ENCODE results near the gene MEST. TPM values are rescaled to one million over a fixed set of nuclear protein-coding genes. Genes with fewer than 3 reads are reported as not detected.

The MEST gene
- total and polyA plus RNA-seq, 2 of the 13 experiments (the other 11 are each of a cell fraction or from before 2014, with no cell fraction given): 49.5 to 54.6 TPM

DNA sequence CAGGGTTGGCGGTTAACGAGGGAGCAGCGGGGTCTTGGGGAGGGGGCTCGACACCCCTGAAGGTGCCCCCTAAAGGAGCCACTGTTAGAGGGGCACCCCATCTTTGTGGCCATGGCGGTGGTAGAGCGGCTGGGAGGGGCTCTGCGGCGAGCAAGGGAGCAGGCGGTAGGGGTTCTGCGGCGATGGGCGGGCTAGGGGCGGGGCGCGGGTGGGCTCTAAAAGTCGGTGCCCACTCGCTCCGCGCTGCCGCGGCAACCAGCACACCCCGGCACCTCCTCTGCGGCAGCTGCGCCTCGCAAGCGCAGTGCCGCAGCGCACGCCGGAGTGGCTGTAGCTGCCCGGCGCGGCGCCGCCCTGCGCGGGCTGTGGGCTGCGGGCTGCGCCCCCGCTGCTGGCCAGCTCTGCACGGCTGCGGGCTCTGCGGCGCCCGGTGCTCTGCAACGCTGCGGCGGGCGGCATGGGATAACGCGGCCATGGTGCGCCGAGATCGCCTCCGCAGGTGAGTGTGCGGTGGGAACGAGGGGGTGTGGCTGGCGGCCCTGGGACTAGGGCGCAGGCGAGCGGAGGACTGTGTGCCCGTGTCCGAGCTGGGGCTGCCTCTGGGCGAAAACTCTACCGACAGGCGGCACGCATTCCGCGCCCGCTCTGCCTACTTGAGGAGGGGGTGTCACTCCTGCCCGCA, at the start of gene MEST (continued):
- TF ChIP-seq, protein P1, sequence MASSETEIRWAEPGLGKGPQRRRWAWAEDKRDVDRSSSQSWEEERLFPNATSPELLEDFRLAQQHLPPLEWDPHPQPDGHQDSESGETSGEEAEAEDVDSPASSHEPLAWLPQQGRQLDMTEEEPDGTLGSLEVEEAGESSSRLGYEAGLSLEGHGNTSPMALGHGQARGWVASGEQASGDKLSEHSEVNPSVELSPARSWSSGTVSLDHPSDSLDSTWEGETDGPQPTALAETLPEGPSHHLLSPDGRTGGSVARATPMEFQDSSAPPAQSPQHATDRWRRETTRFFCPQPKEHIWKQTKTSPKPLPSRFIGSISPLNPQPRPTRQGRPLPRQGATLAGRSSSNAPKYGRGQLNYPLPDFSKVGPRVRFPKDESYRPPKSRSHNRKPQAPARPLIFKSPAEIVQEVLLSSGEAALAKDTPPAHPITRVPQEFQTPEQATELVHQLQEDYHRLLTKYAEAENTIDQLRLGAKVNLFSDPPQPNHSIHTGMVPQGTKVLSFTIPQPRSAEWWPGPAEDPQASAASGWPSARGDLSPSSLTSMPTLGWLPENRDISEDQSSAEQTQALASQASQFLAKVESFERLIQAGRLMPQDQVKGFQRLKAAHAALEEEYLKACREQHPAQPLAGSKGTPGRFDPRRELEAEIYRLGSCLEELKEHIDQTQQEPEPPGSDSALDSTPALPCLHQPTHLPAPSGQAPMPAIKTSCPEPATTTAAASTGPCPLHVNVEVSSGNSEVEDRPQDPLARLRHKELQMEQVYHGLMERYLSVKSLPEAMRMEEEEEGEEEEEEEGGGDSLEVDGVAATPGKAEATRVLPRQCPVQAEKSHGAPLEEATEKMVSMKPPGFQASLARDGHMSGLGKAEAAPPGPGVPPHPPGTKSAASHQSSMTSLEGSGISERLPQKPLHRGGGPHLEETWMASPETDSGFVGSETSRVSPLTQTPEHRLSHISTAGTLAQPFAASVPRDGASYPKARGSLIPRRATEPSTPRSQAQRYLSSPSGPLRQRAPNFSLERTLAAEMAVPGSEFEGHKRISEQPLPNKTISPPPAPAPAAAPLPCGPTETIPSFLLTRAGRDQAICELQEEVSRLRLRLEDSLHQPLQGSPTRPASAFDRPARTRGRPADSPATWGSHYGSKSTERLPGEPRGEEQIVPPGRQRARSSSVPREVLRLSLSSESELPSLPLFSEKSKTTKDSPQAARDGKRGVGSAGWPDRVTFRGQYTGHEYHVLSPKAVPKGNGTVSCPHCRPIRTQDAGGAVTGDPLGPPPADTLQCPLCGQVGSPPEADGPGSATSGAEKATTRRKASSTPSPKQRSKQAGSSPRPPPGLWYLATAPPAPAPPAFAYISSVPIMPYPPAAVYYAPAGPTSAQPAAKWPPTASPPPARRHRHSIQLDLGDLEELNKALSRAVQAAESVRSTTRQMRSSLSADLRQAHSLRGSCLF (CRISPR knock-in tag; IDR thresholded peaks at IDR 0.05; ENCODE audit: borderline replicate concordance): no peak
- TF ChIP-seq NCOR1 (IDR thresholded peaks at IDR 0.05; ENCODE audit: borderline replicate concordance, low read length) (no peak), FOXA1 (IDR thresholded peaks at IDR 0.05) (no peak), FOXA1 (CRISPR knock-in tag; IDR thresholded peaks at IDR 0.05) (no peak)
- TF ChIP-seq, protein P2, sequence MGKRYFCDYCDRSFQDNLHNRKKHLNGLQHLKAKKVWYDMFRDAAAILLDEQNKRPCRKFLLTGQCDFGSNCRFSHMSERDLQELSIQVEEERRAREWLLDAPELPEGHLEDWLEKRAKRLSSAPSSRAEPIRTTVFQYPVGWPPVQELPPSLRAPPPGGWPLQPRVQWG (CRISPR knock-in tag; IDR thresholded peaks at IDR 0.05; ENCODE audit: borderline replicate concordance, low read depth): no peak

DNA sequence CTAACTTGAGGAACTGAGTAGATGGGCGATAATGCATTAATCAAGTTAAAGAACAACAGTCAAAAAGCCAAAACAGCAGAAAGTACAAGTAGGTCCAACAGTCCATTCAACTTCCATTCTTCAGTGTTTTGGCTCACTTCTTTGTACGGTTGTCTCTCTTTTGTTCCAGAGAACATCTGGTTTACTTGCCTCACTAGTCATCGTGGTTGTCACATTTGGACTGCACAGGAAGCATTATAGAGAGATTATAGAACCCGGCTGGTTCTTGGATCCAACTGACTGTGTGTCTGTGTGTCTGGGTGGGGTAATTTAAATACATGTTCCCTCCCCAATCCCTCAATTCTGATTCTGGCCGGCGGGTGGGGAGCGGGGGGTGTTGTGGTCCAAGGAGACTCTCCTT, 49.3 kb upstream of the MEST start:
- Histone ChIP-seq H3K27me3 (ENCODE audit: control insufficient read depth in 1 of 2, insufficient read depth in 2 of 2, low read length in 2 of 2) (peaks cover 0 to 4% of the 10 kb centered on the region in 2 experiments; a peak in 1 of 5 replicates), H3K36me3 (replicated peaks in 1 of 2; ENCODE audit: control insufficient read depth in 1 of 2, insufficient read depth in 2 of 2, low read length in 2 of 2) (no peaks in the 10 kb centered on the region), H4K20me1 (ENCODE audit: insufficient read depth, low read length) (no peaks in the 10 kb centered on the region), H3K27ac (ENCODE audit: extremely low read length, insufficient read depth, low read length) (no peak overlapping the region), H3K4me2 (ENCODE audit: low read depth, low read length) (no peak overlapping the region), H3K79me2 (ENCODE audit: insufficient read depth, low read length) (no peaks in the 10 kb centered on the region), H3K9ac (ENCODE audit: insufficient read depth, low read depth, low read length) (no peak overlapping the region), H2AFZ (ENCODE audit: low read length) (no peak overlapping the region), H3K9me3 (ENCODE audit: low read length) (no peaks in the 10 kb centered on the region), H3K4me3 (replicated peaks in 1 of 3; ENCODE audit: insufficient read depth in 1 of 3, low read depth in 2 of 3, low read length in 3 of 3) (no peak overlapping the region), H3K4me1 (ENCODE audit: insufficient read depth, low read length) (peaks cover 23% of the 10 kb centered on the region)
- BruUV-seq (replicated peaks): no TSS peak
- ChIA-PET POLR2A (no interaction called here), CTCF (ENCODE audit: low intra/inter-chr PET ratio, low total read pairs) (no interaction called here)
- intact Hi-C loops (cut with micrococcal nuclease; ENCODE audit: unreplicated experiment): no loop called here
- in situ Hi-C loops (cut with HindIII; ENCODE audit: extremely low pct_ligation_motif_present, low pct_unique_long_range_greater_than_20kb): no loop called here
- WGBS (ENCODE audit: low lambda C conversion rate): 89% methylated on average over 7 of the region's 7 CpGs
- FAIRE-seq (no peak), DNase-seq (ENCODE audit: low spot score) (no peak), ATAC-seq (no peak)
- TF ChIP-seq TEAD2 (CRISPR knock-in tag; IDR thresholded peaks at IDR 0.05) (no peak), PTBP1 (IDR thresholded peaks at IDR 0.05; ENCODE audit: low read depth, low read length, poor library complexity, severe bottlenecking) (no peak), HNRNPUL1 (IDR thresholded peaks at IDR 0.05; ENCODE audit: low read depth, low read length) (no peak), ATM (IDR thresholded peaks at IDR 0.05; ENCODE audit: borderline replicate concordance) (no peak), ZNF550 (CRISPR knock-in tag; IDR thresholded peaks at IDR 0.05; ENCODE audit: borderline replicate concordance) (no peak)
- TF ChIP-seq, protein P3, sequence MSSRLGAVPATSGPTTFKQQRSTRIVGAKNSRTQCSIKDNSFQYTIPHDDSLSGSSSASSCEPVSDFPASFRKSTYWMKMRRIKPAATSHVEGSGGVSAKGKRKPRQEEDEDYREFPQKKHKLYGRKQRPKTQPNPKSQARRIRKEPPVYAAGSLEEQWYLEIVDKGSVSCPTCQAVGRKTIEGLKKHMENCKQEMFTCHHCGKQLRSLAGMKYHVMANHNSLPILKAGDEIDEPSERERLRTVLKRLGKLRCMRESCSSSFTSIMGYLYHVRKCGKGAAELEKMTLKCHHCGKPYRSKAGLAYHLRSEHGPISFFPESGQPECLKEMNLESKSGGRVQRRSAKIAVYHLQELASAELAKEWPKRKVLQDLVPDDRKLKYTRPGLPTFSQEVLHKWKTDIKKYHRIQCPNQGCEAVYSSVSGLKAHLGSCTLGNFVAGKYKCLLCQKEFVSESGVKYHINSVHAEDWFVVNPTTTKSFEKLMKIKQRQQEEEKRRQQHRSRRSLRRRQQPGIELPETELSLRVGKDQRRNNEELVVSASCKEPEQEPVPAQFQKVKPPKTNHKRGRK (CRISPR knock-in tag; IDR thresholded peaks at IDR 0.05): no peak
- TF ChIP-seq, protein P4, sequence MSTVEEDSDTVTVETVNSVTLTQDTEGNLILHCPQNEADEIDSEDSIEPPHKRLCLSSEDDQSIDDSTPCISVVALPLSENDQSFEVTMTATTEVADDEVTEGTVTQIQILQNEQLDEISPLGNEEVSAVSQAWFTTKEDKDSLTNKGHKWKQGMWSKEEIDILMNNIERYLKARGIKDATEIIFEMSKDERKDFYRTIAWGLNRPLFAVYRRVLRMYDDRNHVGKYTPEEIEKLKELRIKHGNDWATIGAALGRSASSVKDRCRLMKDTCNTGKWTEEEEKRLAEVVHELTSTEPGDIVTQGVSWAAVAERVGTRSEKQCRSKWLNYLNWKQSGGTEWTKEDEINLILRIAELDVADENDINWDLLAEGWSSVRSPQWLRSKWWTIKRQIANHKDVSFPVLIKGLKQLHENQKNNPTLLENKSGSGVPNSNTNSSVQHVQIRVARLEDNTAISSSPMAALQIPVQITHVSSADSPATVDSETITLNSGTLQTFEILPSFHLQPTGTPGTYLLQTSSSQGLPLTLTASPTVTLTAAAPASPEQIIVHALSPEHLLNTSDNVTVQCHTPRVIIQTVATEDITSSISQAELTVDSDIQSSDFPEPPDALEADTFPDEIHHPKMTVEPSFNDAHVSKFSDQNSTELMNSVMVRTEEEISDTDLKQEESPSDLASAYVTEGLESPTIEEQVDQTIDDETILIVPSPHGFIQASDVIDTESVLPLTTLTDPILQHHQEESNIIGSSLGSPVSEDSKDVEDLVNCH (CRISPR knock-in tag; IDR thresholded peaks at IDR 0.05): no peak
